NCI-H2107 (cell line): ENCODE results near the gene ZNF831.

Source experiments
- DNase-seq: peaks from one replicate; lab custom pipeline; 2025; lab: John Stamatoyannopoulos, UW

ZNF831 gene

DNA sequence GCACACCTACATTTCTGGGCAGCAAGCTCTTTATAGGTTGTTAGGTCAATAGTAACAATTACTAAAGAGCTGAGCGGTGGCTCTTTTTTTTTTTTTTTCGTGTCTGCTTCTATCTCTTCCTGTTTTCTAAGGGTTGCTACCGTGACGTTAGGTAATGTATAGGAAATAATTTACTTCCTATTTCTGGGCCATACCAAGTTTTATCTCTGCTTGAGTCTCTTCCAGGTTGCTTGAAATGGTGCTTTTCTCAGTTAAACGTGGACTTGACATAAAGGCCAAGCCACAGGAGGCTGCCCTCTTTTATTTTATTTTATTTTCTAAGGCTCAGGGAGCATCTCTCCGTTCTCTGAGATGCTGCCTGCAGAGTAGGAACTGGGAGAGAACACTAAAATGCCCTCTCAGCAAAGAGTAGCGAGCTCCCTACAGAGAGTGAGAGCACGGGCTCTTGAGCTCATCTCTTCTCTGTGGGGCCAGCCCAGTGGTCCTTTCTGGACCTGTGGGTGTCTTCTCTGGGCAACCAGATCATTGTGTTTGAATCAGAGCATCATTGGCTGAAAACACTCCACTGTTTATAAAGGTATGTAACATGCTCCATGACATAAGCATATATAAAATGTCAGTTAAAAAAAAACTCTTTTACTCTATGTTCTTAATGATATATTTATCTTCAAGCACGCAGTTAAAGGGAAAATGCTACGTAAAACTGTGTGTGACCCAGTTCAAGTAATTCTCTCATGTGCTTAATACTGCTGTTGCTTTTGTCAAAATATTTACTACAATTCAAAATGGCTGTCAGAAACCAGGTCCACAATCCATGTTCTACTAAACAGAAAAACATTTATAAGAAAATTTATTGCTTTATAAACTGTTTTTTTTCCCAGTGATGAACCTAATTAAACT, at the start of gene ZNF831:
Gene ZNF831 (plus strand): TSS at position 191 of the 900 bp plus-strand sequence. CDS start 27,199 bp downstream, outside the sequence.
- no peak for DNase-seq

DNA sequence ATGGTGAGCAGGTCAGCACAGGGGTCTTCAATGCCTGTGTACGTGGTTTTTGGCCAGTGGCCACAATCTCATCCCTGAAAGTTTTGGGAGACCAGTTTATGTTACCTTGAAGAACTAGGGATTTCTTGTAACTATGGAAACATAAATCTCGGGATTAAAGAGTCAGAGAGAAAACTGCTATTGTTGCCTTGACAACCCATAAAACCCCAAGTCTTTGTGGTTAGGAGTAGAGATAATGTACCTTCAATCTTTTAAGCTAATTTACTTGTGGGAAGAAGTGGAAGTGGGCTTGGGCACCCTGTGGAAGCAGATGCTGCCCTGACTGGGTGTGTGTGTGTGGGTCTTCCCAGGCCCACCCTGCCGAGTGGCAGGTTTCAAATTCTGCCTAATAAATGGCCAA, 46.1 kb upstream of the ZNF831 start:
- DNase-seq = no peak

DNA sequence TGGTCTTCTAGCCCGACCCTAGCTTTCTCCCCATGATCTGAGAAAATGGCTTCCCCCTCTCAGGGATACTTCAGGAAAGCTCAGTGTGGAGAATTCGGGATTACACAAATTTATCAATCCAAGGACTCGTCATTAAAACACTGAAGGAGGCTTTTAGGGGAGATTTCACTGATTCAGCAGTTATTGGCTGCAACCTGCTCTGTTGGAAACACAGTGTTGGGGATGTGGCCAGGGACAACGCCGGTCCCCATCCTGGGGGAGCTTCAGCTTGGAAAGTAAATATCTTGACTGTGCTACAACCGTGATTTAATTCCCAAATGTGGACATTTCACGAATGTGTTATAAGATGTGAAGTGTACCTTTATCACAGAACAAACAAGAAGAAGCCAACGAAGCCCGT, 44.8 kb upstream of the ZNF831 start:
- DNase-seq = no peak

DNA sequence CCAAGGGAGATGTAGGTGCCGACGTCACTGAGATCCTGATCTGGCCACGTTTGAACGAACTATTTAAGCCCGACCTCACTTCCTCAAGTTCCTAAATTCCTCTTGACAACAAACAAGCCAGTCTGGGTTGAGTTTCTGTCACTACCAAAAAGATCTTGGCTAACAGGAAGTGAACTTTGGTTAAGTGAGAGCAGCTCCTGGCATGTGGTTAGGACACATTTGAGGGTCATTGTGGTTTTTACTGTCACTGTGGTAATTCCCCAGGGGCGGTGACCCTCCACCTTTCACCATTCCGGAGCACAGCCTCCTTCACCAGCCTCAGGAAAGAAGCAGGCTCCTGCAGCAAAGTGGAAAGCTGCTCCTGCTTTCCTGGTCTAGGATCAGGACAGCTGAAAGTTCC, 43.1 kb upstream of the ZNF831 start:
- DNase-seq = no peak

DNA sequence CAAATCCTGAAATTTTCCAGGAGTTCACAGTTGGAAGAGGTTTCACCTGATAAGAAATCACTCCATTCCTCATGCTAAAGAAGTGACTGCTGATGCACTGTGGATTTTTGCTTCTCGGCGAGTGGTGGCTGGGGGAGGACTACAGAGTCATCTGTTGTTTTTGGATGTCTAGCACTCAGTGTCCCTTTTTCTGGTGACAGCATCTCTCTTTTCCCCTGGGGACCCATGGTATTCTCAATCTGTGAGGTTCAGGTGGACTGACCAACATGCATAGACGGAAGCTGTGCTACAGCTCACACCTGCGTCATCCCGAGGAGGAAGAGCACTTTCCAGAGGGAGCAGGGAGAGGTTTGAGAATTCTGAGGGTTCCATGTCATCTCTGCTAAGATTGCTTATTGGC, 42.7 kb upstream of the ZNF831 start:
- no peak for DNase-seq

DNA sequence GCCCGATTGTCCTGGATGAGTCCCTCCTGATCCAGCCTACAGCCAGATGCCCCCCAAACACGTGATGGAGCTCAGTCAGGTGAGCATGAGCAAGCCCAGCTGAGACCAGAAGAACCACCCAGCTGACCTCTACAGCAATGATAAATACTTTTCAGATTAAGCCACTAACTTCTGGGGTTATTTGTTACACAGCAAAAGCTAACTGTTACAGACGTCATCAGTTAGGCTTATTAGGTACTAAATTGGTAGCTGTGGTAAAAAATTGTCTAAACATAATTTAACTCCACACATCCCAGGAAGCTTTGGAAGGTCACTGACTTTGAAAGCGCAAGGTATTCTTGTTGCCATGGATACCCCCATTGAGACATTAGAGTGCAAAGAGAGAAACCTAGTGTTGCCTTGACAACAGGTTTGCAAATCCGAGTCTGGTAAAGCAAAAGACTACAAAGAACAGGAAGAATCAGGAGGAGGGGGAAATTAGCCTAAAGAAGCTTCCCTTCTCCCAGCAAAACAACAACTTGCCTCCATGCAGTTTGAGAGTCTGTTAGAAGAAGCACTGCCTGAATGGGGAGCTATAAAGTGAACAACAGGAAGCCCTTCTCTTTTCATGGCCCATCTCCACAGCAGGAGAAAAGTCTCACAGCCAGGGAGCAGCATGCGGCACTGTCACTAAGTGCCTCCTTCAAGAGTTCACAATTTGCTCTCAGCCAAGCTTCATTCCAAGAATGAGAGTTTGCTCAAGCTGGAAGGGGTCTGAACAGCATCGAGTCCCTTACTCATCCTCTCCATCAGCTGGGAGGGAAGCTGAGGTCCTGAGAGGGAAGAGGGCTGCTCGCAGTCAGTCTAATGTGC, 41.7 kb upstream of the ZNF831 start:
- DNase-seq = no peak

DNA sequence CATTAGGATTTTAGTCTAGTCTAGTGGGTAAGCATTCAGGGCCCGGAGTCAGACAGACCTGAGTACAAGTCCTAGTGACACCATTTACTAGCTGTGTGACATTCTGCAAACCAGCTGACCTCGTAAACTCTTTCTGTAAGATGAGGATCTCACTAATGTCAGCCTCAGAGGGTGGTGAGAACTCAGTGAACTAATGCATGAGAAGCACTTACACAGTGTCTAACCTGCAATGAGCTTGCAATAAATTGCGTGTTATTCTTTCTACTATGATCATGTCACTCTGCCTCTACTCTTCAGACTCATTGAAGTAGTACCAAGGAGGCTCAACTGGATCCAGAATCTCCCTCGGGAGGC, 41.1 kb upstream of the ZNF831 start:
- no peak for DNase-seq

DNA sequence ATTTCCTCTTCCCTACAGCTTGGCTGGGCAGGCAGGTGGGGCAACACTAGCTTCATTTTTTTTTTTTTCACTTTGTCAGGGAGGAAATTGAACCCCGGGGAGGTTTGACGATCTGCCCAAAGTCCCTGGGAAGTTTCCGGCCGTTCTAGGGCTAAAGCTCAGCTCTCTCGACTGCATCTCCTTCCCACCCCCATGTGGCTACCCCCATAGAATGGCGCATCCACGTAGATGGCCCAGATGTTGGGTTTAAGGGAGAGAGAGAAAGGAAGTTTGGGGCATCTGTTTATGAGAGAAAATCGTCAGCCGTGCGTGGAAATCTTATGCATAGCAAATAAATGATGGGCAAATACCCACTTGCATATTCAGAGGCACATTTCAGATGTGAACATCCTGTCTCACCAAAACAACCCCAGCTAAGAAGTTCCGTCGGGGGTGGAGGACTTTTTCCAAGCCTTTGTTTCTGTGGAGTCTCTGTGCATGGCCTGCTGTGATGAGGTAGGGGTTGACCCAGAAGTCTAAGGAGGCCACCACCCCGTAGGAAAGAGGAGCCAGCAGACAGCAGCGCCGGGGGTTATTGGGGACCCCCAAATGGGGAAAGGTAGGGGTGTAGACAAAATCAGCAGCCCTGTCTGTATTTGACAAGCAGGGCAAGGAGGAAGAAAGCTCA, 40.5 kb upstream of the ZNF831 start:
- no peak for DNase-seq

DNA sequence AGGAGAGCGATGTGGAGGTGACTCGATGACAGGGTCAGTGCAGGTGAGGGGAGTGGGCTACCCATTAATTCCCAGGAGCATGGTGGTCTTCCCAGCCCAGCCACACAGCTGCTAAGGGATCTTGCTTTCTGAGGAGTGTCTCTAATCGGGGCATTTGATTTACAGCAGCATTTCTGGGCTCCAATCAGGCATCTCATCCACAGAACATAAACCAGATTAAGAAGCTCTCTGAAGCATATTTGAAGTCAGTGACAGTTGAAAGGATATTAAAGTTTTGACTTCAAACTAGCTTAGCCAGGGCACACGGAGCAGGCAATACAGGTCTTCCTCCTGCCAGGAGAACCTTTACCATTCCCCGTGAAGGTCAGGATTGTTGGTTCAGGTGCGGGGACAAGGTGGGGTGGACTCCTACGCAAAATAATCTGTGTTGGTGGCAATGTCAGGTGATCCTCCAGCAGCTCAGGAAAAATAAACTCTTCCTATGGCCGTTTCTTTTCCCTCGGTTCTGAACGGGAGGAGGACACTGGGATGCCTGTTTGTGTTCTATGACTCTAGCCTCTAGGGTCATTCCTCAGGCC, 39.9 kb upstream of the ZNF831 start:
- DNase-seq = no peak

DNA sequence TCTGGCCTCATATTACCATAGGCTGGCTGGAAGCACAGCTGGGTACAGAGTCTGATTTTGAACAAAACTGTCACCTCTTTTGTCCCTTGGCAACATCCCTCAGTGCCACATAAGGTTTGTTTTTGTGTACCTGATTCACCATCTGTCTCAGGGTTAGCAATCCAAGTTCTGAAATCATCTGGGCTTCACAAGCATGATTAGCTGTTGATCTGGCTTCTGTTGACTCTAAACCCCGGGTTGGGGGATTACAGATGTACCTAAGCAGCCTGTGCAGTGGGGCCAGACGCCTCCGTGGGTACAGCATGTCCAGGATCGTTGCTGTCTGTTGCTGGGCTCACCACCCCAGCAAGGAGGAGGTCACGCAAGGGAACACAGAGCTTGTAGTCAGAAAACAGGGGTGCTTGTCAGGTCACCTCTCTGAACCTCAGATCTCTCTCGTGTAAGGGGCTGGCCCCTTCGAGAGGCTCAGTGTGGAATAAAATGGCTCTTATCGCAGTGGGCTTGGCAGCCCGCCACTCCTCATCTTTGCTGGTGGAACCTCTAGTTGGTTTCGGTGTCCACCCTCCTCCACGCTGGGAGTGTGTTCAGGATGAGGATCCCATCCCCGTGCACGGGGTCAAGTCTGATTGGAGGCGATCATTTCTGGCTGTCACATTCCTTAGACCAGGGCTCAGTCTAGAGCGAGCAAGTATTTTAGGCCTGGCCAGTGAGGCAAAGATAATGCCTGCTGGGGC, 39.2 kb upstream of the ZNF831 start:
- DNase-seq = no peak

DNA sequence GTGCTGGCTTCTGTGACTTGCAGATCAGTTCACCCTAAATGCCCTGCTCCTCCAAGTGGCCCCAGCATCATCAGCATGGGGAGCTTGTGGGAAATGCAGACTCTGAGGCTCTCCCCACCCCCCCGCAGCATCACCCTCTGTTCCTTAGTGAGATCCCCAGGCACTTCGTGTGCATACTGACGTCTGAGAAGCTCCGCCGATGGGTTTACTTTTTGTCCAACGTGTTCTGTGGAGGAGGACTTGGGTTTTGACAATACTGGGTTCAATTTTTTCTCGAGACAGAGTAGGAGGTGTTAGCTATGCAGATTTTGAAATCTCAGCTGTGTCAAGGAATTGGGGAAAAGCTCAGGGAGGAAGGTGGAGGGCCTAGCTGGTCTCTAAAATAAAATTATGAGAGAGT, 38.3 kb upstream of the ZNF831 start:
- no peak for DNase-seq

DNA sequence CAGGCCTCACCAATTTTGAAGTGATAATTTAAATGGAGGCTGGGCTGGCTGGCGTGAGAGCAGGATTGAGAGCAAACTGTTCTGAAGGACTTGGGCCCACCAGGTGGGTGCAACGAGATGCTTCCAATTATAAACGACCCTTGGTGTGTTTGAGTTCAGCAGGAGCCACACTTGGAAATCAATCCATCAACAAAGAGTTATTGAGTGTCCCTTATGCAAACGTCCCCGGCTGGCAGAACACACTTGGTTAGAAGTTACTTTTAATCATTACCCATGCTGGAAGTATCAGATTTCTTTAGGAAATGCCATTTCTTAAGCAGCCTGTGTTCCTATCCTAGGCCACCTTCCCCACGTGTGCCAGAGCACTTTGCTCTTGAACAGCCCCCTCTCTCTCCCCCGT, 37.8 kb upstream of the ZNF831 start:
- DNase-seq = no peak

DNA sequence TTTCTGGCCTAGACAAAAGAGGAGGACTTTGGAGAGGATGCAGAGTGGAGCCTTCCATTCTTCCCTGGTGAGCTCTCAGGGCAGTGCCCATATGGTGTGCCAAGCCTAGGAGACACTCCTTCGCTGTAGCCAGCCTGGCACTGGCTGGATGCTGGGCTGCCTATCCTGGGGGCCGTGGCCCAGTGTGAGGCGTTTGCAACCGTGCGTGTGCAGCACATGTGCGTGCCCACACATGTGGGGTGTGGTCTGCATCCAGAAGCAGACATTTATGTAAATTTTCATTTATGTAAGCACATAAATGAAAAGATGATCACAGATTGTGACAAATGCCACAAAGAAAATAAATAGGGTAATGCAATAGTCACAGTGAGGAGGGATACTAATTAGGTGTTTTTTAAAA, 35.8 kb upstream of the ZNF831 start:
- DNase-seq = no peak

DNA sequence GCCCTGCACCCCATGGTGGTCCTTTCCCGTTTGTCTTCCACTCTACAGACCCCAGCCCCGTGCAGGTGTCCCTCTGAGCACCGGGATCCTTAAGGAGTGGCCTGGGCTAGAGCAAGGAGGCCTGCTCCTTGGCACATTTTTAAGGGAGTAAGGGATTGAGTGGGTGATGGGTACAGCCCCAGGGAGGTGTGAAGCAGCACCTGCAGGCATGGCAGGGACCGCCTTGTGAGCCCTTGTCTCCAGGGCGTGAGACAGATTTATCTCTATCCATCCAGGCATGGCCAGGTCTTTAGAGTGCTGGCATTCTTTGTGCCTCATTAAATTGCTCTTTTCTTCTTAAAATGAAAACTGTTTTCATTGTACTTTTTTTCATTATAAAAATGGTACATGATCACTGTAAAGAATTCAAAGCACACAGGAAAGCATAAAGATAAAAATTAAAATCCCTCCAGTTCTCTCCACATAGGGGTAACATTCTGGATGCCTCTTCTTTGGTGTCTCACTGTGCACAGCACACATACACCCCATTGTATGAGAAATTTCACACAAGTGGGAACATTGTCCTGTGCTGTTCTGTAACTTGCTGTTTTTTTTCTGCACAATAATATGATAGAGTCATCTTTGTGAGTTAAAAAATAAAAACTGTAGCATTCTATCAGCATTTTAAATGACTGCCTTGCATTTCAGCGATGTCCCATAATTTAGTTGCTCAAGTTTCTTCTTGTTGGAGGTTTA, 31.9 kb upstream of the ZNF831 start:
- DNase-seq = no peak

DNA sequence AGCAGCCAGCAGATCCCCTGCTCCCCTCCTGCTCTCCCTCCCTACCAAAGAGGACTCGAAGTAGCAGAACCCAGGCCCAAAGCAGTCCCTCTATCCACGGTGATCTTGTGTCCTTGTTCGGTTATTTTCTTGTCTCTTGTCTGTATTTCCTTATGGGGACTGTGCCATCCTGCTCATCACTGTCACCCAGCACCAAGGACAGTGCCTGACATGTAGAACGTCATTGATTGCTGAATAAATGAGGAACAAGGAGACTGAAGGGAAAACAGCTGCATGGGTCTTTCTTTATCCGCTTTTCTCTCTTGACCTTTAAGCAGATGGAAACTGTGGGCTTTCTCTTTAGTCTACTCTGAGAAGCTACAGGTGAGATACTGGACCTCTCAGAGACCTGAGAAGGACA, 29.4 kb upstream of the ZNF831 start:
- no peak for DNase-seq

DNA sequence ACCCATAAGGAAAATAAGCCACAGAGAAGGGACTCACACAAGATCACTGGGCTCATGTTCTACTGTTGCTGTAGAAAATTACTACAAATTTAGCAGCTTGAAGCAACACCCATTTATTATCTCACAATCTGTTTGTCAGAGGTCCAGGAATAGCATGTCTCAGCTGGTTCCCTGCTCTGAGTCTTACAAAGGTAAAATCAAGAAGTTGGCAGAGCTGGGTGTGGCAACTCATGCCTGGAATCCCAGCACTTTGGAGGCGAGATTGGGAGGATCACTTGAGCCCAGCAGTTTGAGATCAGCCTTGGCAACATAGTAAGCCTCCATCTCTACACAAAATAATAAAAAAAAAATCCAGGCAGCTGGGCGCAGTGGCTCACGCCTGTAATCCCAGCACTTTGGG, 28.5 kb upstream of the ZNF831 start:
- no peak for DNase-seq

DNA sequence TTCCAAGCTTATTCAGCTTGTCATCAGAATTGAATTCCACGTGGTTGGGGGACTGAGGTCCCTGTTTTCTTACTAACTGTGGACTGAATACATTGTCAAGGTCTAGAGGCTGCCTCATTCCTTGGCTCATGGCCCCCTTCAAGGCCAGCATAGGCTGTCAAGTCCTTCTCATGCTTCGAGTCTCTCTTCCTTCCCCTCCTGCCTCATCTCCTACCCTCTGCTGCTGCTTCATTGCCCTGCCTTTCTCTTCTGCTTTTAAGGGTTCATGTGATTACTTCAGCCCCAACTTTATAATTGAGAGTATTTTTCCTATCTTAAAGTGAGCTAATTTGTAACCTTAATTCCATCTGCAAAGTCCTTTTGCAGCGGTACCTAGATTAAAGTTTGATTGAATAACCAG, 27.6 kb upstream of the ZNF831 start:
- DNase-seq = no peak

DNA sequence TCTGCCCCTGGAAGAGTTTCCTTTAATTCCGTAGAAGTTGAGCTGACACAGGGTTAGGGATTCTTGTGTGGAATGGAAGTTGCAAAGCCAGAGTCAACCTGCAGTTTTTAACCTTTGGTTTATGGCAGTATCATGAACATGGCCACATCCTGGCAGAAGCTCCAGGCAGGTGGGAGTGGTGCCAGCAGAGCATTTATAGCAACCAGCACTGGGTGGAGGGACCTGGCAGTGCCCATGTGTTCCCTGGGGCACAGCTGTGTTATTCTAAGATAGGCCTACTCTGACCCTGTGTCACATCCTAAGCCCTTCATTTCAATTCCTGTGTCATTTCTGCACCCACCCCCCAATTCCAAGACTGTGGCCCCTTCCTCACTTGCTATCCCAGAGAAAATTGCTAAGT, 26.1 kb upstream of the ZNF831 start:
- no peak for DNase-seq

DNA sequence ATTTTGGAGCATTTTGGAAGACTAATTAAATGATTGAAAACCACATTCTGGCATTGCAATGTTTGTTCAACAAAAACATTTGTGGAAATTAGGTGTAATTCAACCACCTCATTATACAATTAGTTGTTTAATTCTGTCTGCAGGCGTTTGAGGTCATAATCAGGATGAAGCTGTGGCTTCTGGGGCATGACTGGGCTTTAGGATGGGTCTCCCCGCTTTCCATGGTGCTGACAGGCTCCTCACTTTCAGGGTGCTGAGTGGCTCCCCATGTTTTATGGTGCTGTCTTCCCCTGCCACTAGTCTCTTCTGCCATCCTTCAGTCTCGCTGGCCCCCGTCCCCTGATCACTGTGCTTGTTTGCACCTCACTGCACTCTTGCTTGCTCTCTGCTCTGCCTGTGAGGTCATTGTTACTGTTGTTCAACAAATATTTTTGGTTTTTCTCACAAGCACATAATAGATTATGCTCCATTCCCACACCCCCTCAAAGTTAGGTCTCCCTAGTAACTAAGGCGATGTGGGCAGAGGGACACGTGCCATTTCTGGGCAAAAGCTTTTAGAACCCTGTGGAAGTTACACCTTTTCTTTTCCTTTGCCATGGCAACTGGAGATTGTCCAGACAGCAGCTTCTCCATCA, 25.4 kb upstream of the ZNF831 start:
- DNase-seq = no peak

DNA sequence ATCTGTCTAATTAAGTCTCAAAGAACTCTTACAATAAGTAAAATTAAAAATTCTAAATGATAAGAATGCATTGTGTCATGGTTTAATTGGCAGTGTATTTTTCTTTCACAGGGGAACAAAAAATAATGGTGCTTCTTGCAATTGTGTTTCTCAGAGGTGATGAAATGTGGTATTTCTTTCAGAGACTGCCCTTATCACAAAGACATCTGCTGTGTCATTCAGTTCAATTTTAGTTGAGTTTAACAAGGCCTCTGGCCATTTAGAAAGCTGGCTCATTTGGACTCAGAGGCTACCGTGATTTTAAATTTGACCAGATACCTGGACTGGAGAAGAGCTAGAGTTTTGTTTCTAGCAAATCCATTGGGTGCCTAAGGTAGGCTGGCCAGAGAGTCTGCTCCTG, 23.6 kb upstream of the ZNF831 start:
- no peak for DNase-seq
